Measurements from ENCODE around the gene DNAH3. TPM values are rescaled to one million over a fixed set of nuclear protein-coding genes. Genes with fewer than 3 reads are reported as not detected.

Gene DNAH3
- total RNA-seq, 4 donors from 2014 or later, result 0.13 to 0.15 TPM; not detected in 2

DNA sequence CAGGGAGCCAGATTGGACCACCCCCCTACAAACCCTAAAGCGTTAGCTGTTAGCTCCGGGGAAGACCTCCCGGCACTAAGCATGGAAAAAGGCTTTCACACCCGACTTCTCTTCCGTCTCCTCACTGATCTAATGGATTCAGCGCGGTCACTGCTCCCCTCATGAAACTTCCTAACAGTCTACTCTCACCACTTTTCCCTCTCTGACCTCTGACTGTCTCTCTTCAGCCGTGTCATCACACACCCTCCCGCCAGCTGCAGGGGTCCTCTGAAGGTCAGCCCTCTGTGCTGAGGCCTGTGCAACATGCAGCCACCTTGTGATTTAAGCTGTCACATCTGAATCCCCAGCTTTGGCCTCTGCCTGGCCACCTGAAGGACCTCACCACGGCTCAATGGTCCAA lies 234.4 kb downstream of the DNAH3 start:
- no peak for TF ChIP-seq EP300 (IDR thresholded peaks at IDR 0.05)
- no peak for TF ChIP-seq POLR2AphosphoS5 (IDR thresholded peaks at IDR 0.05)
- no peak for TF ChIP-seq POLR2A (IDR thresholded peaks at IDR 0.05)
- TF ChIP-seq, protein P1, sequence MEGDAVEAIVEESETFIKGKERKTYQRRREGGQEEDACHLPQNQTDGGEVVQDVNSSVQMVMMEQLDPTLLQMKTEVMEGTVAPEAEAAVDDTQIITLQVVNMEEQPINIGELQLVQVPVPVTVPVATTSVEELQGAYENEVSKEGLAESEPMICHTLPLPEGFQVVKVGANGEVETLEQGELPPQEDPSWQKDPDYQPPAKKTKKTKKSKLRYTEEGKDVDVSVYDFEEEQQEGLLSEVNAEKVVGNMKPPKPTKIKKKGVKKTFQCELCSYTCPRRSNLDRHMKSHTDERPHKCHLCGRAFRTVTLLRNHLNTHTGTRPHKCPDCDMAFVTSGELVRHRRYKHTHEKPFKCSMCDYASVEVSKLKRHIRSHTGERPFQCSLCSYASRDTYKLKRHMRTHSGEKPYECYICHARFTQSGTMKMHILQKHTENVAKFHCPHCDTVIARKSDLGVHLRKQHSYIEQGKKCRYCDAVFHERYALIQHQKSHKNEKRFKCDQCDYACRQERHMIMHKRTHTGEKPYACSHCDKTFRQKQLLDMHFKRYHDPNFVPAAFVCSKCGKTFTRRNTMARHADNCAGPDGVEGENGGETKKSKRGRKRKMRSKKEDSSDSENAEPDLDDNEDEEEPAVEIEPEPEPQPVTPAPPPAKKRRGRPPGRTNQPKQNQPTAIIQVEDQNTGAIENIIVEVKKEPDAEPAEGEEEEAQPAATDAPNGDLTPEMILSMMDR (IDR thresholded peaks at IDR 0.05), result no peak
- peaks cover 0 to 26% (median 5%) of the 10 kb centered on the region in 3 donors for H3K4me1 ChIP-seq
- no peak for ATAC-seq
- H3K4me3 ChIP-seq, result no peak overlapping the region
- peaks cover 0 to 7% of the 10 kb centered on the region in 2 donors for H3K36me3 ChIP-seq
- 96 to 98% methylated on average over 7 to 8 of the region's 10 CpGs for WGBS, 2 donors (ENCODE audit: low coverage in 1 of 2)
- no peaks in the 10 kb centered on the region for H3K9me3 ChIP-seq
- H3K27me3 ChIP-seq, result no peaks in the 10 kb centered on the region
- no peak overlapping the region for H3K27ac ChIP-seq

DNA sequence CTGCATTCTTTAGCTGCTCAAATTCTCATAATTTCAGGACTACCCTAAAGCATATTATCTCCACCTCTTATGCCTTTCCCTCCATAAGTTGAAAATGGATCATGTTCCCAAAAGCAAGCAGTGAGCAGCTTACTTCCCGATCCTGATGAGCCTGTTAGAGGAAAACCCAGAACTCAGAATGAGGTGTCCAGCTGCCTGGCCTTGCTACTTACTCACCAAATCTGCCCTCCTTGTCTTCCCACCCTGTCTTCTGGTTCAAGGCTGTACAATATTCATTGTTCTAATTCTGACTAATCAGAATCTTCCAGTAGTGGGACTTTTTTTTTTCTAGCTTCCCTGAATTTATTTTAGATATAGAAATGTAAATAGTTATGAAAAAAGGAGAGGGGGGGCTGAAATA lies 239.3 kb downstream of the DNAH3 start:
- H3K9me3 ChIP-seq, result no peaks in the 10 kb centered on the region
- TF ChIP-seq POLR2AphosphoS5 (IDR thresholded peaks at IDR 0.05), result no peak
- TF ChIP-seq, protein P1 (IDR thresholded peaks at IDR 0.05), result no peak
- TF ChIP-seq POLR2A (IDR thresholded peaks at IDR 0.05), result no peak
- WGBS, 2 donors (ENCODE audit: low coverage in 1 of 2), result 21 to 57% methylated on average over 1 of the region's 1 CpG
- H3K27me3 ChIP-seq, result no peaks in the 10 kb centered on the region
- peaks cover 7 to 53% (median 23%) of the 10 kb centered on the region in 3 donors for H3K4me1 ChIP-seq
- H3K4me3 ChIP-seq, result no peak overlapping the region
- no peaks in the 10 kb centered on the region for H3K36me3 ChIP-seq
- ATAC-seq, result no peak
- H3K27ac ChIP-seq, result peak overlapping the region; percentile 40 to 99 (median 64)

DNA sequence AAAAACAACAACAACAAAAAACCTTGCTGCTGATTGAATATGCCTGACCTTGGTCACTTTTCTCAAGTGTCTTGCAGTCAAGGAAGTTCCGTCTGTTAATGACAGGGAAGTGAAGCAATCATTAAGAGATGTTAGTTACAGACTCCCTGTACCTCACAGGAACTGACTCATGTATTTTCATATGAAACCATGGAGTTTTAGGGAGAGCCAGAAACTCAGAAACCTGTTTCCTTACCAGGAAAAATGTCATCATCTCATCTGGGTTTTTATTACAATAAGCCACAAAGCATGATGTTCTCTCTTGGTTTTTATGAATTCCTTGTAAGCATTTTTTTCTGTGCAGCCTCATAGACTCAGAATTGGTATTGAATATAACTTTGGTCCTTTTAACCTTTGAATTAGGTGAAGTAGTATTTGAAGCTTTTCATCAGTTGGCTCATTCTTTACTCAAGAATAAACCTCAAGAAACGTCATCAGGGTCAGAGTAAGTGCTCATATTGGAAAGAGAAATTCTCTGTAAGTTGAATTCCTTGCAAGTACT lies 239.8 kb downstream of the DNAH3 start:
- Histone ChIP-seq H3K9me3 (no peaks in the 10 kb centered on the region), H3K4me1 (peaks cover 12 to 58% (median 28%) of the 10 kb centered on the region in 3 donors), H3K36me3 (no peaks in the 10 kb centered on the region), H3K4me3 (no peak overlapping the region), H3K27ac (peak overlapping the region; percentile 40 to 99 (median 64)), H3K27me3 (no peaks in the 10 kb centered on the region)
- peak; percentile 75 for ATAC-seq
- 26 to 47% methylated on average over 2 of the region's 2 CpGs for WGBS, 2 donors (ENCODE audit: low coverage in 1 of 2)
- TF ChIP-seq POLR2A (IDR thresholded peaks at IDR 0.05) (no peak), POLR2AphosphoS5 (IDR thresholded peaks at IDR 0.05) (peak; percentile 57)

DNA sequence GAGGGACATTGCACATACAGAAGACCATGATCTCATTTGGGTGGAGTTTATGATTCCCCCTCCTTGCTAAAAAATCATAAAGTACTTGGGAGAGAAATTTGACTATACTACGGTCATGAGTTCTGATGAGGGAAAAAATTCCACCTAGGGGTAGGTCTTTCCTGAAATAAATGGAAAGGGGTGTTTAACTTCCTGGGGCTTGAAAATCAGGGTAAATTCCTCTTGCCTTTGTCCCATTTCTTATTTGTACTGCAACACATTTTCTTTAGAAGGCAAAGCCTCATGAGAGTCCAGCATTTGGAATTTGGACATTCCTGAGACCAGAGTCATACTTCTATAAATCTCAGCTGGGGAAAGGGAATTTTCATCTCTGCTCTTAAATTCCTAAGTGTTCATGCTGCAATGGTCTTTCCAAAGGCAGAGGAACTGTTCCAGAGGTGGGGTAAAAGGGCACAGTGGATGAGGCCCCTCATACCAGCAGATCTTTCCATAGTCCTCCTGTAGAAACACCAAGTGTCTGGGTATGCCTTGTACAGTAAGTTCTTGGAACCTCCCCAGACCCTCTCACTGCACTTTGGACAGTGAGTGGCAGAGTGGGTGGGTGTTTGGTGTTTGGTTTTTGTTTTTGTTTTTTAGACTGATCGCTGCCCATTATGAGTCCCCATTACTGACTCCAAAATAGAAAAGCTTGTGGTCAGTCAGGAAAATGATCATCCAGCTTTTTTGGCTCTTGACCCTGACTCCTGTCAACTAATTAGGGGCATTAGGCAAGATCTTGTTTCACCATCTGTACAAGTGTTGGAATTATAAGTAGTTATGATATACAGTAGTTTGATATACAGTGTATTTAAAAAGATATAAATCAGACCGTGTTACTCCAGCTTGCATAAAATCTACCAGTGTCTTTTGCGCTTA lies 244.0 kb downstream of the DNAH3 start:
- ATAC-seq, result peak; percentile 79
- Histone ChIP-seq H3K27ac (peak overlapping the region; percentile 95 to 99 (median 99)), H3K4me3 (no peak overlapping the region), H3K27me3 (no peaks in the 10 kb centered on the region), H3K9me3 (no peaks in the 10 kb centered on the region), H3K36me3 (no peaks in the 10 kb centered on the region), H3K4me1 (peaks cover 19 to 78% (median 54%) of the 10 kb centered on the region in 3 donors)
- TF ChIP-seq, protein P1 (IDR thresholded peaks at IDR 0.05), result peak in 1 of 4 experiments; percentile 14
- TF ChIP-seq EP300 (IDR thresholded peaks at IDR 0.05) (no peak), POLR2A (IDR thresholded peaks at IDR 0.05) (no peak), POLR2AphosphoS5 (IDR thresholded peaks at IDR 0.05) (peak; percentile 67)
- 42 to 44% methylated on average over 3 to 4 of the region's 4 CpGs for WGBS, 2 donors (ENCODE audit: low coverage in 1 of 2)

- Histone ChIP-seq H3K4me3 (no peak overlapping the region), H3K27ac (peak overlapping the region; percentile 95 to 99 (median 99)), H3K36me3 (no peaks in the 10 kb centered on the region), H3K4me1 (peaks cover 19 to 71% (median 51%) of the 10 kb centered on the region in 3 donors), H3K27me3 (no peaks in the 10 kb centered on the region), H3K9me3 (no peaks in the 10 kb centered on the region)
- WGBS, 2 donors (ENCODE audit: low coverage in 1 of 2), result 52 to 60% methylated on average over 3 of the region's 3 CpGs
- ATAC-seq, result no peak
- TF ChIP-seq POLR2AphosphoS5 (IDR thresholded peaks at IDR 0.05), result no peak
Observed at GRCh38 chr16:20905576-20905975, 245.1 kb downstream of the DNAH3 start.
